Brain microvascular endothelial cell (primary cell): ENCODE measurements around the gene NFIL3.

Experiments used
- DNase-seq: peaks from one replicate; pipeline ENCODE4 v3.0.0-alpha.2; 2020
- H3K27ac ChIP-seq: fragments of 250-450 bp; sonication (Bioruptor Pico); 2 replicates; pipeline ENCODE4 v1.5.1; 2020; ENCODE audit warnings: mild to moderate bottlenecking, moderate library complexity
- H3K27me3 ChIP-seq: fragments of 250-450 bp; sonication (Bioruptor Pico); replicated peaks from 2 replicates; pipeline ENCODE4 v1.5.1; 2020; ENCODE audit warnings: mild to moderate bottlenecking
- H3K36me3 ChIP-seq: fragments of 250-450 bp; sonication (Bioruptor Pico); replicated peaks from 2 replicates; pipeline ENCODE4 v1.5.1; 2020; ENCODE audit warnings: mild to moderate bottlenecking
- H3K4me3 ChIP-seq: 2 replicates; pipeline ENCODE4 v1.5.1; 2011; ENCODE audit warnings: low read depth, mild to moderate bottlenecking, control low read depth, low read length, moderate library complexity
- CTCF ChIP-seq: IDR thresholded peaks from 2 replicates; pipeline ENCODE4 v1.5.1; 2011; ENCODE audit warnings: low read depth, mild to moderate bottlenecking, moderate library complexity, low read length, control low read depth, inconsistent platforms; ENCODE audit errors: missing control alignments
- in situ Hi-C: cut with HindIII; loops from 2 replicates; pipeline ENCODE4 v1.10.0; 2017; ENCODE audit warnings: low sequenced_read_pairs, low pct_ligation_motif_present

Gene NFIL3

DNA sequence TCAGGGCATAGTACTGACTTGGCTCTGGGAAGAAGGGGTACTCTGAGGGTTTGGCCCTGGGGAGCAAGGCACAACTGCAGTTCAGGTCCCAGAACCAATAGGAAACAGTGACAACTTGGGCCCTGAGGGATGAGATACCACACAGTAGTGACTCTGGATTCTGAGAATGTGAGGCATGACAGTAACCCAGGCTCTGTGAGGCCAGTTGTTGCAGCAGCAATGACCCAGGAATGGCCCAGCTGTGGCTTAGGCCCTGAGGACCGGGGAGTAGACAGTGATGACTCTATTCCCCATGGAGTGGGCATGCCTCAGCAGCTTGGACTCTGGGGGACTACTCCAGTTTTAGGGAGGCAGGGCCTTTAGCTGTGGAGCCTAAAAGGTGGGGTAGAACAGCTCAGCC lies 21.5 kb upstream of the NFIL3 start:
- no peaks in the 10 kb centered on the region for H3K27me3 ChIP-seq
- in situ Hi-C loops, result no loop called here
- H3K36me3 ChIP-seq, result no peaks in the 10 kb centered on the region
- no peak for DNase-seq
- H3K4me3 ChIP-seq, result no peak overlapping the region
- no peak overlapping the region for H3K27ac ChIP-seq
- TF ChIP-seq CTCF, result no peak

- no peak overlapping the region for H3K4me3 ChIP-seq
- no peak for TF ChIP-seq CTCF
- in situ Hi-C loops, result no loop called here
- H3K27ac ChIP-seq, result no peak overlapping the region
- H3K36me3 ChIP-seq, result no peaks in the 10 kb centered on the region
- H3K27me3 ChIP-seq, result no peaks in the 10 kb centered on the region
- no peak for DNase-seq
These were observed 20.4 kb upstream of the NFIL3 start for GRCh38 chr9:91443994-91444392.

GRCh38 chr9:91443321-91443993 lies 19.8 kb upstream of the NFIL3 start:
- Histone ChIP-seq H3K27ac (no peak overlapping the region), H3K4me3 (no peak overlapping the region), H3K27me3 (no peaks in the 10 kb centered on the region), H3K36me3 (no peaks in the 10 kb centered on the region)
- TF ChIP-seq CTCF, result no peak
- DNase-seq, result no peak
- in situ Hi-C loops, result no loop called here

DNA sequence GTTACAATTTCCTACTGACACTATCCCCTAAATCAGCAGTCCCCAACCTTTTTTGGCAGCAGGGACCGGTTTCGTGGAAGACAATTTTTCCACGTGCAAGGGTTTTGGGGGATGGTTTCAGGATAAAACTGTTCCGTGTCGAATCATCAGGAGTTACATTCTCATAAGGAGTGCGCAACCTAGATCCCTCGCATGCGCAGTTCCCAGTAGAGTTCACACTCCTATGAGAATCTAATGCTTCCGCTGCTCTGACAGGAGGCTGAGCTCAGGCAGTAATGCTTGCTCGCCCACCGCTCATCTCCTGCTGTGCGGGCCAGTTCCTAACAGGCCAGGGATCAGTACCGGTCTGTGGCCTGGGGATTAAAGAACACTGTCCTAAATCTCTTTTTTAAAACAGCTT lies 13.2 kb upstream of the NFIL3 start:
- Histone ChIP-seq H3K27me3 (no peaks in the 10 kb centered on the region), H3K27ac (no peak overlapping the region), H3K4me3 (no peak overlapping the region), H3K36me3 (no peaks in the 10 kb centered on the region)
- in situ Hi-C loops, result no loop called here
- TF ChIP-seq CTCF, result no peak
- DNase-seq, result no peak

- H3K36me3 ChIP-seq, result no peaks in the 10 kb centered on the region
- no peak overlapping the region for H3K27ac ChIP-seq
- peak; percentile 85 for DNase-seq
- no peaks in the 10 kb centered on the region for H3K27me3 ChIP-seq
- TF ChIP-seq CTCF, result peak; percentile 63
- in situ Hi-C loops, result no loop called here
- H3K4me3 ChIP-seq, result no peak overlapping the region
These were observed 9.5 kb upstream of the NFIL3 start for GRCh38 chr9:91433180-91433579.

- in situ Hi-C loops, result no loop called here
- Histone ChIP-seq H3K4me3 (no peak overlapping the region), H3K27me3 (no peaks in the 10 kb centered on the region), H3K27ac (no peak overlapping the region), H3K36me3 (no peaks in the 10 kb centered on the region)
- DNase-seq, result no peak
- TF ChIP-seq CTCF, result no peak
These were observed 7.9 kb upstream of the NFIL3 start for GRCh38 chr9:91431485-91431884.
